ENCODE measurements around the gene NUDT13. TPM values are rescaled to one million over a fixed set of nuclear protein-coding genes. Genes with fewer than 3 reads are reported as not detected.
"Not testable (repeated sequence)": the region's sequence is repeated elsewhere in the genome, so short reads cannot be mapped to it uniquely, and the experiment has no call there.

The NUDT13 gene
- polyA plus RNA-seq, 1 donor from 2014 or later: 1.8 TPM

DNA sequence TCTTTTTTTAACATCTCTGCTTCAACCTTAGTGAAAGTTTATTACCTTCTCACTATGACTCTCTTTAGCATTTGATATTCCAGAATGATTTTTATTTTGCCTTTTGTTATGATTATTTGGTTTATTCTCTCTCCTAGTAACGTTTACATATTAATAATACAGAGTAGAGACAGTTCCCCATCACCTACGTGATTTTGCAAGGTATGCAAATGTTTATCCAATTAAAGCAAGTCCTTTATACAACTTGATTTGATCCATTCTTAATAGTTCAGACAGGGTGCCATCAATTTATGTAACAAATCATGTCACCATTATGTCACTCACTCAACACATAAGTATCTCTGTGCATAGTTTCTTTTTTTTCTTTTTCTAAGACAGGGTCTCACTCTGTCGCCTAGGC, 31.3 kb downstream of the NUDT13 start:
- Histone ChIP-seq H3K27ac (ENCODE audit: low read length) (no peak overlapping the region), H3K36me3 (ENCODE audit: insufficient read depth, low read length) (peaks cover 6% of the 10 kb centered on the region), H2AFZ (ENCODE audit: low read depth, low read length) (no peak overlapping the region), H3K9me2 (ENCODE audit: insufficient read depth, low read length) (no peaks in the 10 kb centered on the region), H3K4me2 (ENCODE audit: low read length) (no peak overlapping the region), H3K4me3 (ENCODE audit: low read length) (no peak overlapping the region), H3K9me3 (ENCODE audit: low read length) (no peaks in the 10 kb centered on the region), H3K27me3 (ENCODE audit: insufficient read depth, low read depth, low read length) (no peaks in the 10 kb centered on the region), H3K9ac (ENCODE audit: low read length) (no peak overlapping the region), H4K20me1 (ENCODE audit: insufficient read depth) (no peaks in the 10 kb centered on the region), H3K79me2 (replicated peaks; ENCODE audit: insufficient read depth, low read length) (no peaks in the 10 kb centered on the region), H3F3A (ENCODE audit: insufficient read depth, low read length, poor library complexity, severe bottlenecking) (no peaks in the 10 kb centered on the region)
- TF ChIP-seq EP300 (conservative IDR thresholded peaks at IDR 0.05; ENCODE audit: poor library complexity, severe bottlenecking): no peak
- TF ChIP-seq, protein P1, sequence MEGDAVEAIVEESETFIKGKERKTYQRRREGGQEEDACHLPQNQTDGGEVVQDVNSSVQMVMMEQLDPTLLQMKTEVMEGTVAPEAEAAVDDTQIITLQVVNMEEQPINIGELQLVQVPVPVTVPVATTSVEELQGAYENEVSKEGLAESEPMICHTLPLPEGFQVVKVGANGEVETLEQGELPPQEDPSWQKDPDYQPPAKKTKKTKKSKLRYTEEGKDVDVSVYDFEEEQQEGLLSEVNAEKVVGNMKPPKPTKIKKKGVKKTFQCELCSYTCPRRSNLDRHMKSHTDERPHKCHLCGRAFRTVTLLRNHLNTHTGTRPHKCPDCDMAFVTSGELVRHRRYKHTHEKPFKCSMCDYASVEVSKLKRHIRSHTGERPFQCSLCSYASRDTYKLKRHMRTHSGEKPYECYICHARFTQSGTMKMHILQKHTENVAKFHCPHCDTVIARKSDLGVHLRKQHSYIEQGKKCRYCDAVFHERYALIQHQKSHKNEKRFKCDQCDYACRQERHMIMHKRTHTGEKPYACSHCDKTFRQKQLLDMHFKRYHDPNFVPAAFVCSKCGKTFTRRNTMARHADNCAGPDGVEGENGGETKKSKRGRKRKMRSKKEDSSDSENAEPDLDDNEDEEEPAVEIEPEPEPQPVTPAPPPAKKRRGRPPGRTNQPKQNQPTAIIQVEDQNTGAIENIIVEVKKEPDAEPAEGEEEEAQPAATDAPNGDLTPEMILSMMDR (IDR thresholded peaks at IDR 0.05; ENCODE audit: poor library complexity, severe bottlenecking): no peak
- TF ChIP-seq, protein P2, sequence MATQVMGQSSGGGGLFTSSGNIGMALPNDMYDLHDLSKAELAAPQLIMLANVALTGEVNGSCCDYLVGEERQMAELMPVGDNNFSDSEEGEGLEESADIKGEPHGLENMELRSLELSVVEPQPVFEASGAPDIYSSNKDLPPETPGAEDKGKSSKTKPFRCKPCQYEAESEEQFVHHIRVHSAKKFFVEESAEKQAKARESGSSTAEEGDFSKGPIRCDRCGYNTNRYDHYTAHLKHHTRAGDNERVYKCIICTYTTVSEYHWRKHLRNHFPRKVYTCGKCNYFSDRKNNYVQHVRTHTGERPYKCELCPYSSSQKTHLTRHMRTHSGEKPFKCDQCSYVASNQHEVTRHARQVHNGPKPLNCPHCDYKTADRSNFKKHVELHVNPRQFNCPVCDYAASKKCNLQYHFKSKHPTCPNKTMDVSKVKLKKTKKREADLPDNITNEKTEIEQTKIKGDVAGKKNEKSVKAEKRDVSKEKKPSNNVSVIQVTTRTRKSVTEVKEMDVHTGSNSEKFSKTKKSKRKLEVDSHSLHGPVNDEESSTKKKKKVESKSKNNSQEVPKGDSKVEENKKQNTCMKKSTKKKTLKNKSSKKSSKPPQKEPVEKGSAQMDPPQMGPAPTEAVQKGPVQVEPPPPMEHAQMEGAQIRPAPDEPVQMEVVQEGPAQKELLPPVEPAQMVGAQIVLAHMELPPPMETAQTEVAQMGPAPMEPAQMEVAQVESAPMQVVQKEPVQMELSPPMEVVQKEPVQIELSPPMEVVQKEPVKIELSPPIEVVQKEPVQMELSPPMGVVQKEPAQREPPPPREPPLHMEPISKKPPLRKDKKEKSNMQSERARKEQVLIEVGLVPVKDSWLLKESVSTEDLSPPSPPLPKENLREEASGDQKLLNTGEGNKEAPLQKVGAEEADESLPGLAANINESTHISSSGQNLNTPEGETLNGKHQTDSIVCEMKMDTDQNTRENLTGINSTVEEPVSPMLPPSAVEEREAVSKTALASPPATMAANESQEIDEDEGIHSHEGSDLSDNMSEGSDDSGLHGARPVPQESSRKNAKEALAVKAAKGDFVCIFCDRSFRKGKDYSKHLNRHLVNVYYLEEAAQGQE (IDR thresholded peaks at IDR 0.05; ENCODE audit: borderline replicate concordance): no peak
- no peak for TF ChIP-seq POLR2AphosphoS5 (IDR thresholded peaks at IDR 0.05)
- TF ChIP-seq RAD21 (conservative IDR thresholded peaks at IDR 0.05): no peak
- TF ChIP-seq MXI1 (conservative IDR thresholded peaks at IDR 0.05; ENCODE audit: poor library complexity, severe bottlenecking): no peak
- TF ChIP-seq SMC3 (conservative IDR thresholded peaks at IDR 0.05; ENCODE audit: poor library complexity): no peak
- no peak for TF ChIP-seq EZH2 (IDR thresholded peaks at IDR 0.05; ENCODE audit: borderline replicate concordance, insufficient read depth, low read length, poor library complexity, severe bottlenecking)
- TF ChIP-seq TAF1 (IDR thresholded peaks at IDR 0.05; ENCODE audit: low read depth): no peak

DNA sequence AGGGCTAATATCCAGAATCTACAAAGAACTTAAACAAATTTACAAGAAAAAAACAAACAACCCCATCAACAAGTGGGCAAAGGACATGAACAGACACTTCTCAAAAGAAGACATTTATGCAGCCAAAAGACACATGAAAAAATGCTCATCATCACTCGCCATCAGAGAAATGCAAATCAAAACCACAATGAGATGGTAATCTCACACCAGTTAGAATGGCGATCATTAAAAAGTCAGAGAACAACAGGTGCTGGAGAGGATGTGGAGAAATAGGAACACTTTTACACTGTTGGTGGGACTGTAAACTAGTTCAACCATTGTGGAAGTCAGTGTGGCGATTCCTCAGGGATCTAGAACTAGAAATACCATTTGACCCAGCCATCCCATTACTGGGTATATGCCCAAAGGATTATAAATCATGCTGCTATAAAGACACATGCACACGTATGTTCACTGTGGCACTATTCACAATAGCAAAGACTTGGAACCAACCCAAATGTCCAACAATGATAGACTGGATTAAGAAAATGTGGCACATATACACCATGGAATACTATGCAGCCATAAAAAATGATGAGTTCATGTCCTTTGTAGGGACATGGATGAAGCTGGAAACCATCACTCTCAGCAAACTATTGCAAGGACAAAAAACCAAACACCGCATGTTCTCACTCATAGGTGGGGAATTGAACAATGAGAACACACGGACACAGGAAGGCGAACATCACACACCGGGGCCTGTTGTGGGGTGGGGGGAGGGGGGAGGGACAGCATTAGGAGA, 40.6 kb downstream of the NUDT13 start:
- not testable (repeated sequence) for H3K27me3 ChIP-seq (ENCODE audit: insufficient read depth, low read depth, low read length); H3K9me3 ChIP-seq (ENCODE audit: low read length); H3K36me3 ChIP-seq (ENCODE audit: insufficient read depth, low read length); H3K4me2 ChIP-seq (ENCODE audit: low read length); H3F3A ChIP-seq (ENCODE audit: insufficient read depth, low read length, poor library complexity, severe bottlenecking); H3K9ac ChIP-seq (ENCODE audit: low read length); H3K27ac ChIP-seq (ENCODE audit: low read length); H2AFZ ChIP-seq (ENCODE audit: low read depth, low read length); H3K79me2 ChIP-seq (replicated peaks; ENCODE audit: insufficient read depth, low read length); H4K20me1 ChIP-seq (ENCODE audit: insufficient read depth); H3K4me3 ChIP-seq (ENCODE audit: low read length); H3K9me2 ChIP-seq (ENCODE audit: insufficient read depth, low read length)

All from neural cell (in vitro differentiated cells).